Neural progenitor cell (in vitro differentiated cells): ENCODE data around the gene MAP7D3. TPM values are rescaled to one million over a fixed set of nuclear protein-coding genes. Genes with fewer than 3 reads are reported as not detected.

ENCODE experiments used
- DNase-seq: peaks from one replicate; pipeline ENCODE4 v3.0.0-alpha.2; 2016; ENCODE audit warnings: low spot score
- H2AFZ ChIP-seq: fragments of 200-600 bp; sonication (generic); replicated peaks from 2 replicates; pipeline ENCODE4 v1.6.1; 2016; ENCODE audit warnings: antibody characterized with exemption
- H3F3A ChIP-seq: fragments of 200-600 bp; sonication (generic); 2 replicates; pipeline ENCODE4 v1.6.1; 2016; ENCODE audit warnings: antibody characterized with exemption, low read depth
- H3K27ac ChIP-seq: fragments of 200-600 bp; sonication (generic); 2 replicates; pipeline ENCODE4 v1.5.1; 2016; ENCODE audit warnings: mild to moderate bottlenecking
- H3K27me3 ChIP-seq: fragments of 200-600 bp; sonication (generic); 2 replicates; pipeline ENCODE4 v1.6.1; 2016; ENCODE audit warnings: mild to moderate bottlenecking, moderate library complexity
- H3K36me3 ChIP-seq: fragments of 200-600 bp; sonication (generic); 2 replicates; pipeline ENCODE4 v1.5.1; 2016
- H3K4me1 ChIP-seq: fragments of 200-600 bp; sonication (generic); 2 replicates; pipeline ENCODE4 v1.6.1; 2016; ENCODE audit warnings: mixed run types
- H3K4me2 ChIP-seq: fragments of 200-600 bp; sonication (generic); 2 replicates; pipeline ENCODE4 v1.6.1; 2016
- H3K4me3 ChIP-seq: fragments of 200-600 bp; sonication (generic); 2 replicates; pipeline ENCODE4 v1.5.1; 2016
- H3K79me2 ChIP-seq: fragments of 200-600 bp; sonication (generic); 2 replicates; pipeline ENCODE4 v1.6.1; 2016; ENCODE audit warnings: low read depth
- H3K9ac ChIP-seq: fragments of 200-600 bp; sonication (generic); 2 replicates; pipeline ENCODE4 v1.6.1; 2016
- H3K9me3 ChIP-seq: fragments of 200-600 bp; sonication (generic); 2 replicates; pipeline ENCODE4 v1.5.1; 2016; ENCODE audit warnings: low read depth
- H4K20me1 ChIP-seq: fragments of 200-600 bp; sonication (generic); 2 replicates; pipeline ENCODE4 v1.6.1; 2016; ENCODE audit warnings: low read depth
- H3K27ac Mint-ChIP-seq: 3 replicates; pipeline ENCODE4 v1.8.0; 2021; ENCODE audit warnings: mixed read lengths
- H3K27me3 Mint-ChIP-seq: 2 replicates; pipeline ENCODE4 v1.8.0; 2022; ENCODE audit warnings: low read depth, mild to moderate bottlenecking, inconsistent platforms, moderate library complexity, mixed read lengths; ENCODE audit not compliant: insufficient read depth
- H3K36me3 Mint-ChIP-seq: 3 replicates; pipeline ENCODE4 v1.8.0; 2021; ENCODE audit warnings: mixed read lengths
- H3K4me1 Mint-ChIP-seq: 3 replicates; pipeline ENCODE4 v1.8.0; 2021; ENCODE audit warnings: mixed read lengths
- H3K4me3 Mint-ChIP-seq: 3 replicates; pipeline ENCODE4 v1.8.0; 2021; ENCODE audit warnings: mild to moderate bottlenecking, moderate library complexity, mixed read lengths
- H3K9me3 Mint-ChIP-seq: 3 replicates; pipeline ENCODE4 v1.8.0; 2020; ENCODE audit warnings: mixed read lengths
- CTCF ChIP-seq: fragments of 200-600 bp; sonication (generic); IDR thresholded peaks from 2 replicates; pipeline ENCODE4 v1.5.1; 2017; ENCODE audit warnings: antibody characterized with exemption, mild to moderate bottlenecking
- EZH2 ChIP-seq: fragments of 200-600 bp; sonication (generic); IDR thresholded peaks from 2 replicates; pipeline ENCODE4 v1.6.1; 2017; ENCODE audit warnings: antibody characterized with exemption, mild to moderate bottlenecking, moderate library complexity
- EZH2phosphoT487 ChIP-seq: fragments of 200-600 bp; sonication (generic); IDR thresholded peaks from 2 replicates; pipeline ENCODE4 v1.6.1; 2017; ENCODE audit warnings: antibody characterized with exemption
- total RNA-seq: library from RNA; depleted of rRNA; stranded (reverse); fragments of >200 nt; gene quantifications from 2 replicates; pipeline ENCODE4 v1.2.3, GENCODE V29; 2015; ENCODE audit warnings: low replicate concordance

The MAP7D3 gene
- total RNA-seq, 1 donor from 2014 or later: 27.1 TPM

GRCh38 chrX:136207546-136207945, 43.7 kb downstream of the MAP7D3 start:
- no peak for DNase-seq
- H3K79me2 ChIP-seq: no peaks in the 10 kb centered on the region
- H3K27ac ChIP-seq: no peak overlapping the region
- no peak overlapping the region for H3K4me2 ChIP-seq
- no peak for TF ChIP-seq EZH2phosphoT487
- TF ChIP-seq CTCF: no peak
- TF ChIP-seq EZH2: no peak
- Mint-ChIP-seq H3K36me3 (peaks cover 4% of the 10 kb centered on the region), H3K4me1 (peaks cover 9% of the 10 kb centered on the region), H3K27ac (no peak overlapping the region), H3K4me3 (no peak overlapping the region), H3K27me3 (peaks cover 6% of the 10 kb centered on the region), H3K9me3 (peaks cover 6% of the 10 kb centered on the region)
- H3K27me3 ChIP-seq: no peaks in the 10 kb centered on the region
- H3K4me1 ChIP-seq: no peaks in the 10 kb centered on the region
- H2AFZ ChIP-seq: no peak overlapping the region
- H4K20me1 ChIP-seq: no peaks in the 10 kb centered on the region
- no peaks in the 10 kb centered on the region for H3K36me3 ChIP-seq
- H3K9ac ChIP-seq: no peak overlapping the region
- H3K9me3 ChIP-seq: no peaks in the 10 kb centered on the region
- H3F3A ChIP-seq: no peaks in the 10 kb centered on the region
- no peak overlapping the region for H3K4me3 ChIP-seq

GRCh38 chrX:136206916-136207315, 44.3 kb downstream of the MAP7D3 start:
- Histone ChIP-seq H3K9me3 (no peaks in the 10 kb centered on the region), H3K4me3 (no peak overlapping the region), H3F3A (no peaks in the 10 kb centered on the region), H4K20me1 (no peaks in the 10 kb centered on the region), H3K36me3 (no peaks in the 10 kb centered on the region), H3K79me2 (no peaks in the 10 kb centered on the region), H3K4me2 (no peak overlapping the region), H2AFZ (no peak overlapping the region), H3K4me1 (no peaks in the 10 kb centered on the region), H3K9ac (no peak overlapping the region), H3K27ac (no peak overlapping the region), H3K27me3 (no peaks in the 10 kb centered on the region)
- Mint-ChIP-seq H3K9me3 (peaks cover 6% of the 10 kb centered on the region), H3K4me1 (peaks cover 7% of the 10 kb centered on the region), H3K27ac (no peak overlapping the region), H3K27me3 (peaks cover 6% of the 10 kb centered on the region), H3K36me3 (peaks cover 4% of the 10 kb centered on the region), H3K4me3 (no peak overlapping the region)
- TF ChIP-seq CTCF (no peak), EZH2 (no peak), EZH2phosphoT487 (no peak)
- no peak for DNase-seq

- Histone ChIP-seq H3K4me2 (no peak overlapping the region), H3K4me1 (no peaks in the 10 kb centered on the region), H3K79me2 (no peaks in the 10 kb centered on the region), H3K4me3 (no peak overlapping the region), H2AFZ (no peak overlapping the region), H3F3A (no peaks in the 10 kb centered on the region), H3K36me3 (no peaks in the 10 kb centered on the region), H3K27ac (no peak overlapping the region), H3K9me3 (no peaks in the 10 kb centered on the region), H3K9ac (no peak overlapping the region), H4K20me1 (no peaks in the 10 kb centered on the region), H3K27me3 (no peaks in the 10 kb centered on the region)
- no peak overlapping the region for H3K4me3 Mint-ChIP-seq
- TF ChIP-seq EZH2 (no peak), CTCF (no peak), EZH2phosphoT487 (no peak)
- peaks cover 7% of the 10 kb centered on the region for H3K36me3 Mint-ChIP-seq
- H3K4me1 Mint-ChIP-seq: peaks cover 9% of the 10 kb centered on the region
- H3K9me3 Mint-ChIP-seq: peaks cover 8% of the 10 kb centered on the region
- H3K27me3 Mint-ChIP-seq: peaks cover 6% of the 10 kb centered on the region
- DNase-seq: peak; percentile 13
- peak overlapping the region; percentile 54 for H3K27ac Mint-ChIP-seq
Observed at GRCh38 chrX:136205882-136206380, 45.3 kb downstream of the MAP7D3 start.
